ENCODE data around the gene KCNB1.
A peak's percentile ranks its signal among the peaks of the same experiment; 100 is the strongest.
"Not testable (repeated sequence)": the region's sequence is repeated elsewhere in the genome, so short reads cannot be mapped to it uniquely, and the experiment has no call there.

KCNB1 gene

GRCh38 chr20:49431329-49431728 is 51.1 kb downstream of the KCNB1 start:
- no peak for DNase-seq

- no peak for DNase-seq
Observed at GRCh38 chr20:49430320-49430719, 52.1 kb downstream of the KCNB1 start.

- DNase-seq, result no peak
Observed at GRCh38 chr20:49427751-49428518, 54.5 kb downstream of the KCNB1 start.

GRCh38 chr20:49426873-49427272 is 55.6 kb downstream of the KCNB1 start:
- no peak for DNase-seq

- no peak for DNase-seq
Observed at GRCh38 chr20:49426395-49426794, 56.1 kb downstream of the KCNB1 start.

GRCh38 chr20:49424536-49424935 is 57.9 kb downstream of the KCNB1 start:
- peak; percentile 5 for DNase-seq

GRCh38 chr20:49422161-49422560 is 60.3 kb downstream of the KCNB1 start:
- DNase-seq, result no peak

- DNase-seq, result no peak
Observed at GRCh38 chr20:49420811-49421295, 61.6 kb downstream of the KCNB1 start.

- DNase-seq, result no peak
Observed at GRCh38 chr20:49420292-49420691, 62.2 kb downstream of the KCNB1 start.

GRCh38 chr20:49419785-49420184 is 62.7 kb downstream of the KCNB1 start:
- DNase-seq, result no peak

GRCh38 chr20:49418809-49419208 is 63.7 kb downstream of the KCNB1 start:
- DNase-seq, result no peak

- no peak for DNase-seq
Observed at GRCh38 chr20:49417843-49418555, 64.5 kb downstream of the KCNB1 start.

GRCh38 chr20:49415668-49416044 is 66.8 kb downstream of the KCNB1 start:
- DNase-seq, result no peak

GRCh38 chr20:49415005-49415667 is 67.3 kb downstream of the KCNB1 start:
- no peak for DNase-seq

- DNase-seq, result no peak
Observed at GRCh38 chr20:49413677-49414076, 68.8 kb downstream of the KCNB1 start.

- no peak for DNase-seq
Observed at GRCh38 chr20:49412953-49413352, 69.5 kb downstream of the KCNB1 start.

GRCh38 chr20:49412254-49412653 is 70.2 kb downstream of the KCNB1 start:
- DNase-seq, result no peak

- no peak for DNase-seq
Observed at GRCh38 chr20:49411221-49411925, 71.1 kb downstream of the KCNB1 start.

- not testable (repeated sequence) for DNase-seq
Observed at GRCh38 chr20:49409975-49410621, 72.4 kb downstream of the KCNB1 start.

GRCh38 chr20:49409302-49409974 is 73.0 kb downstream of the KCNB1 start:
- DNase-seq, result no peak

- DNase-seq, result no peak
Observed at GRCh38 chr20:49408509-49409104, 73.9 kb downstream of the KCNB1 start.

- no peak for DNase-seq
Observed at GRCh38 chr20:49406666-49407065, 75.8 kb downstream of the KCNB1 start.

Measured in fibroblast of skin of right quadriceps (primary cell).